ENCODE measurements around the gene OXT. TPM values are rescaled to one million over a fixed set of nuclear protein-coding genes. Genes with fewer than 3 reads are reported as not detected.
"Not testable (repeated sequence)": the region's sequence is repeated elsewhere in the genome, so short reads cannot be mapped to it uniquely, and the experiment has no call there.

OXT gene
- total and polyA plus RNA-seq, 2 of the 4 experiments (the other 2 are of a cell fraction) = not detected

DNA sequence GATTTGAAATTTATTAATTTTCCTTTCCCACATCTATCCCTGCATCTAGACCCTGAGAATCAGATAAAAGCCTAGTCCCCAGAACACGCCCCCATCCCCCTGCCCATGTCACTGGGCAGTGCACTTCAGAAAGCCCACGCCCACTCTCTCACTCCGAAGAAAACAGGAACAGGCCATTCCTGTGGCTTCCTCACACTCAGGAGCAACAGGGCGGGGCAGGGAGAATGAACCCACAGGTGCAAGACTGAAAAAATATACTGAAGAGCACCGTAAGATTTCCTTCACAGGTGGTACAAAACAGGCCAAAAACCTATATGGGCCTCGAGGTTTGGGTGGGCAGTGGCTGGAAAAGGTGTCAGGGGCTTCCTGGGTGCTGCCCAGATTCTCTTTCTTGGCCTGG is 3.4 kb downstream of the OXT start:
- no peak overlapping the region for H3K14ac ChIP-seq (replicated peaks; ENCODE audit: low read depth, low read length)
- H3K27me3 ChIP-seq (ENCODE audit: control insufficient read depth, insufficient read depth, low read length) = peaks cover 42% of the 10 kb centered on the region
- H2AFZ ChIP-seq (replicated peaks; ENCODE audit: low read length, poor library complexity) = no peak overlapping the region
- H2BK5ac ChIP-seq (ENCODE audit: low read depth, low read length, poor library complexity, severe bottlenecking) = no peak overlapping the region
- no peaks in the 10 kb centered on the region for H3K79me1 ChIP-seq (ENCODE audit: low read depth in 1 of 2, low read length in 2 of 2)
- H3K4me2 ChIP-seq (ENCODE audit: low read depth, low read length) = no peak overlapping the region
- no peak overlapping the region for H3K9ac ChIP-seq (ENCODE audit: low read depth, low read length)
- H3K4ac ChIP-seq (ENCODE audit: low read depth, low read length) = no peak overlapping the region
- H2AK9ac ChIP-seq (replicated peaks; ENCODE audit: low read depth, low read length, poor library complexity) = no peak overlapping the region
- H3K27ac ChIP-seq (ENCODE audit: insufficient read depth, low read length) = no peak overlapping the region
- H3K4me3 ChIP-seq (ENCODE audit: insufficient read depth, low read depth, low read length) = no peak overlapping the region
- ChIA-PET CTCF (no interaction called here), POLR2A (ENCODE audit: unreplicated experiment) (no interaction called here)
- H2BK15ac ChIP-seq (ENCODE audit: low read depth, low read length) = no peak overlapping the region
- no peak overlapping the region for H3K56ac ChIP-seq (ENCODE audit: extremely low read depth, insufficient read depth, low read length)
- no peaks in the 10 kb centered on the region for H3K9me1 ChIP-seq (ENCODE audit: insufficient read depth, low read length)
- no peak overlapping the region for H4K5ac ChIP-seq (ENCODE audit: low read depth, low read length)
- intact Hi-C loops (cut with micrococcal nuclease) = no loop called here
- BruUV-seq (replicated peaks) = no TSS peak
- H4K8ac ChIP-seq (ENCODE audit: low read depth in 2 of 2, low read length in 2 of 2) = no peak overlapping the region
- ATAC-seq (ENCODE audit: low read depth) (no peak), DNase-seq (no peak)
- H3K9me3 ChIP-seq (ENCODE audit: control insufficient read depth, insufficient read depth, low read length) = no peaks in the 10 kb centered on the region
- H3K23ac ChIP-seq (ENCODE audit: low read depth, low read length) = no peak overlapping the region
- H4K91ac ChIP-seq (ENCODE audit: insufficient read depth, low read depth, low read length) = no peak overlapping the region
- no peak overlapping the region for H3K18ac ChIP-seq (ENCODE audit: low read depth, low read length)
- no peak overlapping the region for H2BK120ac ChIP-seq (ENCODE audit: low read depth, low read length)
- TF ChIP-seq, protein P1, sequence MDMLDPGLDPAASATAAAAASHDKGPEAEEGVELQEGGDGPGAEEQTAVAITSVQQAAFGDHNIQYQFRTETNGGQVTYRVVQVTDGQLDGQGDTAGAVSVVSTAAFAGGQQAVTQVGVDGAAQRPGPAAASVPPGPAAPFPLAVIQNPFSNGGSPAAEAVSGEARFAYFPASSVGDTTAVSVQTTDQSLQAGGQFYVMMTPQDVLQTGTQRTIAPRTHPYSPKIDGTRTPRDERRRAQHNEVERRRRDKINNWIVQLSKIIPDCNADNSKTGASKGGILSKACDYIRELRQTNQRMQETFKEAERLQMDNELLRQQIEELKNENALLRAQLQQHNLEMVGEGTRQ (IDR thresholded peaks at IDR 0.05; ENCODE audit: low read depth, low read length) = no peak
- TF ChIP-seq CEBPB (IDR thresholded peaks at IDR 0.05; ENCODE audit: low read depth, low read length) = no peak
- TF ChIP-seq MAFK (IDR thresholded peaks at IDR 0.05; ENCODE audit: low read depth, low read length) = no peak
- TF ChIP-seq RAD21 (IDR thresholded peaks at IDR 0.05; ENCODE audit: low read length) = no peak
- no peak for TF ChIP-seq RCOR1 (IDR thresholded peaks at IDR 0.05; ENCODE audit: insufficient replicate concordance, low read length)
- H2BK20ac ChIP-seq (ENCODE audit: low read depth, low read length) = no peak overlapping the region
- dilution Hi-C loops (cut with HindIII; ENCODE audit: low sequenced_read_pairs, unreplicated experiment) = no loop called here
- H3K4me1 ChIP-seq (ENCODE audit: control insufficient read depth, insufficient read depth, low read length) = no peaks in the 10 kb centered on the region
- in situ Hi-C loops (cut with MboI; ENCODE audit: low sequenced_read_pairs) = no loop called here
- no peak overlapping the region for H2AK5ac ChIP-seq (ENCODE audit: low read depth, low read length)
- H3K36me3 ChIP-seq (ENCODE audit: control insufficient read depth, insufficient read depth, low read length) = no peaks in the 10 kb centered on the region
- no peaks in the 10 kb centered on the region for H4K20me1 ChIP-seq (ENCODE audit: insufficient read depth, low read length)
- WGBS, 2 experiments (ENCODE audit: extremely low coverage in 2 of 2, insufficient read length in 1 of 2) = 61% methylated on average over 3 of the region's 6 CpGs; no CpG with 5 or more reads in 1 of the 2 experiments

DNA sequence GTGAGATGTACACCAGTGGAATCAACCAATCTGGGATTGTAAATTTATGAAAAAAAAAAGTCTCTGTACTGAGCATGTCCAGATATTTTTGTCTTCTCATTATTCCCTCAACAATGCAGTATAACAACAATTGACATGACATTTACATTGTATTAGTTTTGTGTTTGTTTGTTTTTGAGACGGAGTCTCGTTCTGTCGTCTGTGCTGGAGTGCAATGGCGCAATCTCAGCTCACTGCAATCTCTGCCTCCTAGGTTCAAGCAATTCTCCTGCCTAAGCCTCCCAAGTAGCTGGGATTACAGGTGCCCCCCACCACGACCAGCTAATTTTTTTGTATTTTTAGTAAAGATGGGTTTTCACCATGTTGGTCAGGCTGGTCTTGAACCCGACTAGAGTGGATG is 3.9 kb downstream of the OXT start:
- CTCF ChIA-PET; POLR2A ChIA-PET (ENCODE audit: unreplicated experiment); dilution Hi-C loops (cut with HindIII; ENCODE audit: low sequenced_read_pairs, unreplicated experiment): not testable (repeated sequence)

More for the DNA sequence above, 3.9 kb downstream of the OXT start:
- H4K91ac ChIP-seq (ENCODE audit: insufficient read depth, low read depth, low read length); H3K23ac ChIP-seq (ENCODE audit: low read depth, low read length); H3K4me2 ChIP-seq (ENCODE audit: low read depth, low read length); H3K9me1 ChIP-seq (ENCODE audit: insufficient read depth, low read length); H4K20me1 ChIP-seq (ENCODE audit: insufficient read depth, low read length); H3K9ac ChIP-seq (ENCODE audit: low read depth, low read length); H2AK5ac ChIP-seq (ENCODE audit: low read depth, low read length); H3K4ac ChIP-seq (ENCODE audit: low read depth, low read length); in situ Hi-C loops (cut with MboI; ENCODE audit: low sequenced_read_pairs); H3K79me1 ChIP-seq (ENCODE audit: low read depth in 1 of 2, low read length in 2 of 2); H2BK120ac ChIP-seq (ENCODE audit: low read depth, low read length); ATAC-seq (ENCODE audit: low read depth); H2AFZ ChIP-seq (replicated peaks; ENCODE audit: low read length, poor library complexity); H2AK9ac ChIP-seq (replicated peaks; ENCODE audit: low read depth, low read length, poor library complexity); BruUV-seq (replicated peaks); H2BK15ac ChIP-seq (ENCODE audit: low read depth, low read length); H2BK20ac ChIP-seq (ENCODE audit: low read depth, low read length); H4K5ac ChIP-seq (ENCODE audit: low read depth, low read length); H3K14ac ChIP-seq (replicated peaks; ENCODE audit: low read depth, low read length); H2BK5ac ChIP-seq (ENCODE audit: low read depth, low read length, poor library complexity, severe bottlenecking); DNase-seq; H3K36me3 ChIP-seq (ENCODE audit: control insufficient read depth, insufficient read depth, low read length); H4K8ac ChIP-seq (ENCODE audit: low read depth in 2 of 2, low read length in 2 of 2); H3K9me3 ChIP-seq (ENCODE audit: control insufficient read depth, insufficient read depth, low read length); H3K56ac ChIP-seq (ENCODE audit: extremely low read depth, insufficient read depth, low read length); H3K27ac ChIP-seq (ENCODE audit: insufficient read depth, low read length); H3K18ac ChIP-seq (ENCODE audit: low read depth, low read length); intact Hi-C loops (cut with micrococcal nuclease); H3K4me1 ChIP-seq (ENCODE audit: control insufficient read depth, insufficient read depth, low read length); H3K4me3 ChIP-seq (ENCODE audit: insufficient read depth, low read depth, low read length): not testable (repeated sequence)
- no CpG with 5 or more reads among the region's 6 CpGs for WGBS, 2 experiments (ENCODE audit: extremely low coverage in 2 of 2, insufficient read length in 1 of 2)
- peaks cover 42% of the 10 kb centered on the region for H3K27me3 ChIP-seq (ENCODE audit: control insufficient read depth, insufficient read depth, low read length)

Data from IMR-90 (cell line).